DND-41 (cell line): Measurements from ENCODE around the gene PRKCB.

Experiments used
- ATAC-seq: fragments of 200-7000 bp; cut with Tn5 transposase; 3 replicates; pipeline ENCODE4 v1.9.1; 2021; ENCODE audit warnings: low read depth; ENCODE audit not compliant: insufficient read depth
- DNase-seq: peaks from one replicate; pipeline ENCODE4 v3.0.0-alpha.2; 2020
- H2AFZ ChIP-seq: 2 replicates; pipeline ENCODE4 v1.6.0; 2012; ENCODE audit warnings: low read depth, low read length
- H3K27ac ChIP-seq: 2 replicates; pipeline ENCODE4 v1.5.1; 2012; ENCODE audit warnings: low read length, inconsistent platforms
- H3K27me3 ChIP-seq: fragments of 200-600 bp; sonication (generic); 2 replicates; pipeline ENCODE4 v1.6.0; 2012; ENCODE audit warnings: low read length, mild to moderate bottlenecking, inconsistent platforms; ENCODE audit not compliant: insufficient read depth, poor library complexity
- H3K36me3 ChIP-seq: 2 replicates; pipeline ENCODE4 v1.5.1; 2012; ENCODE audit warnings: low read length, inconsistent platforms; ENCODE audit not compliant: insufficient read depth
- H3K4me1 ChIP-seq: 2 replicates; pipeline ENCODE4 v1.5.1; 2012; ENCODE audit warnings: mild to moderate bottlenecking, low read length; ENCODE audit not compliant: insufficient read depth
- H3K4me2 ChIP-seq: 2 replicates; pipeline ENCODE4 v1.6.0; 2012; ENCODE audit warnings: mild to moderate bottlenecking, moderate library complexity, low read length, inconsistent platforms; ENCODE audit not compliant: insufficient read depth
- H3K4me3 ChIP-seq, 2 experiments: fragments of 200-600 bp in 1 of 2; shearing (Covaris generic) in 1 of 2; 2 replicates each; pipeline ENCODE4 v1.5.1; 2012 to 2016; ENCODE audit warnings: inconsistent platforms in 2 of 2, low read length in 2 of 2, mild to moderate bottlenecking in 2 of 2, low read depth in 1 of 2, moderate library complexity in 1 of 2
- H3K79me2 ChIP-seq: 2 replicates; pipeline ENCODE4 v1.6.0; 2012; ENCODE audit warnings: low read length, inconsistent platforms; ENCODE audit not compliant: insufficient read depth
- H3K9ac ChIP-seq: 2 replicates; pipeline ENCODE4 v1.6.0; 2012; ENCODE audit warnings: low read depth, mild to moderate bottlenecking, inconsistent platforms, low read length, moderate library complexity
- H3K9me3 ChIP-seq: 2 replicates; pipeline ENCODE4 v1.5.1; 2012; ENCODE audit warnings: low read length, moderate library complexity, mild to moderate bottlenecking, inconsistent platforms; ENCODE audit not compliant: insufficient read depth, severe bottlenecking
- H4K20me1 ChIP-seq: 2 replicates; pipeline ENCODE4 v1.6.0; 2012; ENCODE audit warnings: low read length; ENCODE audit not compliant: insufficient read depth
- CTCF ChIP-seq: IDR thresholded peaks from 2 replicates; pipeline ENCODE4 v1.5.1; 2012; ENCODE audit warnings: borderline replicate concordance, low read length, moderate library complexity, mild to moderate bottlenecking; ENCODE audit not compliant: poor library complexity, severe bottlenecking; ENCODE audit errors: extremely low read depth
- EZH2 ChIP-seq: IDR thresholded peaks from 3 replicates; pipeline ENCODE4 v1.6.1; 2012; ENCODE audit warnings: borderline replicate concordance, low read depth, mild to moderate bottlenecking, moderate library complexity, low read length, inconsistent platforms; ENCODE audit not compliant: severe bottlenecking

Gene PRKCB

GRCh38 chr16:24198807-24199533 lies 363.2 kb downstream of the PRKCB start:
- H3K9me3 ChIP-seq: no peaks in the 10 kb centered on the region
- H2AFZ ChIP-seq: no peak overlapping the region
- ATAC-seq (no peak), DNase-seq (no peak)
- H3K36me3 ChIP-seq: peaks cover 29% of the 10 kb centered on the region; the same call in 1 of the 2 replicates
- H3K4me3 ChIP-seq: no peak overlapping the region
- no peak overlapping the region for H3K4me2 ChIP-seq
- H3K27ac ChIP-seq: no peak overlapping the region
- no peaks in the 10 kb centered on the region for H3K27me3 ChIP-seq
- no peak overlapping the region for H3K9ac ChIP-seq
- H3K79me2 ChIP-seq: no peaks in the 10 kb centered on the region
- no peaks in the 10 kb centered on the region for H3K4me1 ChIP-seq
- TF ChIP-seq CTCF: no peak
- TF ChIP-seq EZH2: no peak
- H4K20me1 ChIP-seq: no peaks in the 10 kb centered on the region

- no peaks in the 10 kb centered on the region for H3K79me2 ChIP-seq
- no peak overlapping the region for H2AFZ ChIP-seq
- no peak overlapping the region for H3K4me2 ChIP-seq
- H3K4me1 ChIP-seq: no peaks in the 10 kb centered on the region
- H3K27ac ChIP-seq: no peak overlapping the region
- DNase-seq: no peak
- no peak overlapping the region for H3K9ac ChIP-seq
- H3K9me3 ChIP-seq: no peaks in the 10 kb centered on the region
- no peak overlapping the region for H3K4me3 ChIP-seq
- ATAC-seq: no peak
- H3K27me3 ChIP-seq: no peaks in the 10 kb centered on the region
- H4K20me1 ChIP-seq: no peaks in the 10 kb centered on the region
- H3K36me3 ChIP-seq: peaks cover 29% of the 10 kb centered on the region
- TF ChIP-seq CTCF (no peak), EZH2 (no peak)
Measured at GRCh38 chr16:24203675-24204074, 367.9 kb downstream of the PRKCB start.

GRCh38 chr16:24204150-24204665 lies 368.4 kb downstream of the PRKCB start:
- H3K9ac ChIP-seq: no peak overlapping the region
- H3K27me3 ChIP-seq: no peaks in the 10 kb centered on the region
- ATAC-seq: no peak
- no peak overlapping the region for H3K4me3 ChIP-seq
- H3K9me3 ChIP-seq: no peaks in the 10 kb centered on the region
- H3K27ac ChIP-seq: no peak overlapping the region
- no peaks in the 10 kb centered on the region for H4K20me1 ChIP-seq
- TF ChIP-seq EZH2 (no peak), CTCF (no peak)
- H3K36me3 ChIP-seq: peaks cover 34% of the 10 kb centered on the region
- no peak for DNase-seq
- H2AFZ ChIP-seq: no peak overlapping the region
- no peak overlapping the region for H3K4me2 ChIP-seq
- H3K4me1 ChIP-seq: no peaks in the 10 kb centered on the region
- H3K79me2 ChIP-seq: no peaks in the 10 kb centered on the region
